ENCODE data around the gene HEATR3. TPM values are rescaled to one million over a fixed set of nuclear protein-coding genes. Genes with fewer than 3 reads are reported as not detected.

The HEATR3 gene
- total and polyA plus RNA-seq, 2 of the 8 experiments (the other 6 are each of a cell fraction or from before 2014, with no cell fraction given), result 13.0 to 29.2 TPM

DNA sequence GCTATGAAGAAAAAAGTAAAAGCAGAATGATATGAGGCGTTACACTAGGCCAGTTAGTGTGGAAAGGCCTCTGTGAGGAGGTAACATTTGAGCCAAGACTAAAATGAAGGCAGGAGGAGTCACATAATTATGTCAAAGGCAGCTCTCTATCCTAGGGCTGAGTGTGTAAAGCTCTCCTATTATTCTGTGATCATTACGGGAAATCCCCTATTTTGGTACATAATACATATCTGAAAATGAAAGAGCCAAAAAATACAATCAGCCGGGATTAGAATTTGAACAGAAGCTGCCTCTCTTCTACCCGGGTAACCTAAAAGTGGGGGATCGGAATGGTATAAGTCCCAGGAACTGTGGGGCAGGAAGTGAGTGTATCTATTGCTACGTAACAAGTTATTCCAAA is 27.1 kb downstream of the HEATR3 start:
- Histone ChIP-seq H3K79me2 (ENCODE audit: control insufficient read depth in 1 of 2, insufficient read depth in 2 of 2, low read length in 2 of 2) (no peaks in the 10 kb centered on the region), H2BK5ac (ENCODE audit: low read depth, low read length) (no peak overlapping the region), H3K18ac (ENCODE audit: extremely low read depth, low read length) (no peak overlapping the region), H3K4me2 (ENCODE audit: insufficient read depth in 1 of 2, low read depth in 2 of 2, low read length in 2 of 2) (no peak overlapping the region), H3K14ac (ENCODE audit: insufficient read length) (no peak overlapping the region), H3K9me3 (ENCODE audit: insufficient read depth in 2 of 2, low read depth in 1 of 2, low read length in 1 of 2) (no peaks in the 10 kb centered on the region), H2BK20ac (ENCODE audit: low read length) (no peak overlapping the region), H3K4me3 (ENCODE audit: extremely low read depth in 1 of 4, insufficient read depth in 2 of 4, low read depth in 3 of 4, low read length in 4 of 4) (no peak overlapping the region), H4K5ac (ENCODE audit: insufficient read length, low read depth, low read length) (no peak overlapping the region), H2BK12ac (ENCODE audit: low read depth, low read length) (no peak overlapping the region), H3K36me3 (ENCODE audit: control insufficient read depth in 2 of 4, insufficient read depth in 4 of 4, low read length in 3 of 4) (peaks cover 0 to 7% (median 1%) of the 10 kb centered on the region in 4 experiments; a peak in 4 of 8 replicates), H3K9ac (replicated peaks in 1 of 4; ENCODE audit: extremely low read depth in 1 of 4, low read depth in 3 of 4, low read length in 3 of 4) (no peak overlapping the region), H2AFZ (ENCODE audit: low read length) (no peak overlapping the region), H2BK120ac (replicated peaks; ENCODE audit: low read depth, low read length) (no peak overlapping the region), H3K23me2 (ENCODE audit: low read depth, low read length) (no peaks in the 10 kb centered on the region), H2AK5ac (ENCODE audit: low read depth, low read length) (no peak overlapping the region), H3K4ac (replicated peaks; ENCODE audit: insufficient read length, low read depth, low read length) (no peak overlapping the region), H3K23ac (ENCODE audit: insufficient read length) (no peak overlapping the region), H3K27me3 (replicated peaks in 1 of 4; ENCODE audit: control insufficient read depth in 3 of 4, extremely low read depth in 1 of 4, insufficient read depth in 3 of 4, low read length in 3 of 4) (no peaks in the 10 kb centered on the region), H3K56ac (replicated peaks; ENCODE audit: insufficient read length, low read depth, low read length) (no peak overlapping the region), H4K8ac (ENCODE audit: extremely low read depth, insufficient read depth, low read length) (no peak overlapping the region), H2BK15ac (ENCODE audit: low read length) (no peak overlapping the region), H3K27ac (ENCODE audit: low read depth, low read length) (no peak overlapping the region), H3K79me1 (ENCODE audit: low read depth, low read length) (no peaks in the 10 kb centered on the region), H3K4me1 (replicated peaks in 1 of 4; ENCODE audit: control insufficient read depth in 3 of 4, insufficient read depth in 4 of 4, low read length in 3 of 4) (no peaks in the 10 kb centered on the region), H4K20me1 (replicated peaks in 1 of 2; ENCODE audit: control insufficient read depth in 1 of 2, insufficient read depth in 2 of 2, low read length in 2 of 2) (peaks cover 0 to 4% of the 10 kb centered on the region in 2 experiments), H4K91ac (replicated peaks; ENCODE audit: insufficient read length, low read length) (no peak overlapping the region)
- no peak for DNase-seq (ENCODE audit: low read depth in 1 of 2, low spot score in 2 of 2)
- POLR2A ChIA-PET (ENCODE audit: partially characterized antibody), result no interaction called here
- WGBS, 2 experiments (ENCODE audit: extremely low coverage in 1 of 2, insufficient coverage in 1 of 2, insufficient read length in 1 of 2, insufficient replicate concordance in 2 of 2, low coverage in 1 of 2, low lambda C conversion rate in 2 of 2, missing lambda C conversion rate in 1 of 2), result 91% methylated on average over 6 of the region's 6 CpGs; no CpG with 5 or more reads in 1 of the 2 experiments
- no peak for FAIRE-seq
- CTCF ChIA-PET (ENCODE audit: partially characterized antibody), result no interaction called here
- TF ChIP-seq TEAD4 (IDR thresholded peaks at IDR 0.05; ENCODE audit: low read depth, low read length) (no peak), E2F6 (IDR thresholded peaks at IDR 0.05) (no peak), POU5F1 (IDR thresholded peaks at IDR 0.05; ENCODE audit: low read depth, low read length) (no peak), CBX8 (IDR thresholded peaks at IDR 0.05; ENCODE audit: borderline replicate concordance, low read depth, low read length) (no peak), POLR2A (IDR thresholded peaks at IDR 0.05; ENCODE audit: control extremely low read depth in 1 of 2, low read depth in 2 of 2, low read length in 2 of 2) (no peak), SIRT6 (IDR thresholded peaks at IDR 0.05; ENCODE audit: low read length) (no peak), HDAC2 (IDR thresholded peaks at IDR 0.05; ENCODE audit: borderline replicate concordance in 1 of 2, low read depth in 2 of 2, low read length in 2 of 2) (no peak), SIN3A (conservative IDR thresholded peaks at IDR 0.05 in 1 of 2, IDR thresholded peaks at IDR 0.05 in 1 of 2; ENCODE audit: low read depth in 1 of 2, low read length in 2 of 2) (no peak), BRCA1 (IDR thresholded peaks at IDR 0.05; ENCODE audit: low read depth, low read length) (no peak), JUN (IDR thresholded peaks at IDR 0.05; ENCODE audit: low read depth, low read length) (no peak)
- TF ChIP-seq, protein P1, sequence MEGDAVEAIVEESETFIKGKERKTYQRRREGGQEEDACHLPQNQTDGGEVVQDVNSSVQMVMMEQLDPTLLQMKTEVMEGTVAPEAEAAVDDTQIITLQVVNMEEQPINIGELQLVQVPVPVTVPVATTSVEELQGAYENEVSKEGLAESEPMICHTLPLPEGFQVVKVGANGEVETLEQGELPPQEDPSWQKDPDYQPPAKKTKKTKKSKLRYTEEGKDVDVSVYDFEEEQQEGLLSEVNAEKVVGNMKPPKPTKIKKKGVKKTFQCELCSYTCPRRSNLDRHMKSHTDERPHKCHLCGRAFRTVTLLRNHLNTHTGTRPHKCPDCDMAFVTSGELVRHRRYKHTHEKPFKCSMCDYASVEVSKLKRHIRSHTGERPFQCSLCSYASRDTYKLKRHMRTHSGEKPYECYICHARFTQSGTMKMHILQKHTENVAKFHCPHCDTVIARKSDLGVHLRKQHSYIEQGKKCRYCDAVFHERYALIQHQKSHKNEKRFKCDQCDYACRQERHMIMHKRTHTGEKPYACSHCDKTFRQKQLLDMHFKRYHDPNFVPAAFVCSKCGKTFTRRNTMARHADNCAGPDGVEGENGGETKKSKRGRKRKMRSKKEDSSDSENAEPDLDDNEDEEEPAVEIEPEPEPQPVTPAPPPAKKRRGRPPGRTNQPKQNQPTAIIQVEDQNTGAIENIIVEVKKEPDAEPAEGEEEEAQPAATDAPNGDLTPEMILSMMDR (IDR thresholded peaks at IDR 0.05; ENCODE audit: control extremely low read depth in 1 of 3, insufficient read depth in 1 of 3, low read depth in 1 of 3, low read length in 3 of 3), result no peak
